GM18909 (cell line): ENCODE measurements around the gene ARHGAP22.

ENCODE experiments used
- ATAC-seq: cut with Tn5 transposase; IDR thresholded peaks from one replicate; pipeline ENCODE4 v1.9.1; 2021; ENCODE audit warnings: mild to moderate bottlenecking; ENCODE audit not compliant: unreplicated experiment, poor library complexity

The ARHGAP22 gene

DNA sequence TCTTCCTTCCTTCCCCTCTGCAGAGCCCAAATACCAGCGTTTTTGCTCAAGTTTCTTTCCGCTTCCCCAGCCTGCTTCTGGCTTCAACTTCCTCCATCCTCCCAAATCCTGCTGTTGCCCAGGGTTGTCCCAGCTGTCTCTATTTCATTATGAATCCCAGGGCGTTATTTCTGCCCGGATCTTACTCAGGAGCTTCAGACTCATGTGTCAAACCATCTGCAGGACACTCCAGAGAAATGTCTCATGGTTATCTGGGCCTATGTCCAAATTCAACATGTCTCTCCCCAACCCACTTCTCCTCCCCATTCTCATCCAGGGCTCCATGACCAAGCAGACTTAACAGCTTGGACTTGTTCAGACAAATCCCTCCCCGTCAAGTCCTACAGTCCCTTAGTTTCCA, 15.6 kb downstream of the ARHGAP22 start:
- ATAC-seq: no peak

DNA sequence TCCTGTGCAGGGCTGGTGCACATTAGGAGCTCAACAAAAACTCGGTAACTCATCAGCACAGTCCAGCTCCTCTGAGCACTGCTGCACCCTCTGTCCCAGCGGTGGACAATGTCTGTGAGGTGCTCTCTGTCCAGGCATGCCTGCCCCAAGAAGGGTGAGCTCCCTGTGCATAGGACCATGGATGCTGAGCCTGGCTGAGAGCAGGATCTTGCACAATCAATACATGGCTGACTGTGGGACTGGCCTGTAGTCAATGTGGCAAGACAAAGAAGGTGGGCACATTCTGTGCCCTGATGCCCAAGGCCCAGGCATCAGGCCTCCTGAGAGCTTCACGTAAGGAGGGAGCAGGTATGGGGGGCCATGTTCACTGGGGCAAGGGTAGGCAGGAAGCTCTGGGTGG, 17.1 kb downstream of the ARHGAP22 start:
- no peak for ATAC-seq

DNA sequence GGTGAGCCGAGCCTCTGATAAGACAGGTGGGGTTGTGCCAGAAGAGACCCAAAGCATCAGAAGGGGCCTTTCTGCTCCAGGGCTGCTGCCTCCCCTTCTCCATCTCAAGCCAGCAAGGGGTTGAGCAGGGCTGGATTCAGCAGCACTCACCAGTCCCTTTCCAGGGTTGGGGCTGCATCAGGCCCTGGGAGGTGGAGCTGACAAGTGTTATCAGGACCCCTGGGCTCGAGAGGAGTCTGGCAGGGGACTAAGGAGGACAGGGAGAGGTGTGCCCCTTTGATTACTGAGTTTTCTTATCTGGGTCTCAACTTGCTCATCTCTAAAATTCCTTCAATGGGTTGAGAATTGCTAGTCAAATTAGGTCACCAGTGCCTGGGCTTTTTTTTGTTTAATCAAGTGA, 17.8 kb downstream of the ARHGAP22 start:
- no peak for ATAC-seq

DNA sequence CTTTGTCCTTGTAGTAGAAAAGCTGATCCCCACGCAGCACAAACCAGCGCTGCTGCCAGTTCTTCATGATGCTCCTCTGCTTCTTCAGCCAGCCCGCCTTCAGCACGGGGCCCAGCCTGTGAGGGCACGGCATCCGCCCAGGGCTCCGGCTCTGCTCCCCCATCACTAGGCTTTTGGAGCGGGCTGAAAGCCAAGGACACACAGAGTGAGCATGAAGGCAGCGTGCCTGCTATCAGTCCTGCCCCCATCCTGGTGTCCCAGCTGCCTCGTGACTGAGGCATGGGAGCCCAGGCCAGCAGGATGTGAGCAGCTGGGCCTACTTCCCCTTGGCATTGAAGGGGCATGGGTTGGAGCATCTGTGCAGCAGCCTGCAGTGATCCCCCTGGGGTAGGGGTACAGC, 21.9 kb downstream of the ARHGAP22 start:
- no peak for ATAC-seq

DNA sequence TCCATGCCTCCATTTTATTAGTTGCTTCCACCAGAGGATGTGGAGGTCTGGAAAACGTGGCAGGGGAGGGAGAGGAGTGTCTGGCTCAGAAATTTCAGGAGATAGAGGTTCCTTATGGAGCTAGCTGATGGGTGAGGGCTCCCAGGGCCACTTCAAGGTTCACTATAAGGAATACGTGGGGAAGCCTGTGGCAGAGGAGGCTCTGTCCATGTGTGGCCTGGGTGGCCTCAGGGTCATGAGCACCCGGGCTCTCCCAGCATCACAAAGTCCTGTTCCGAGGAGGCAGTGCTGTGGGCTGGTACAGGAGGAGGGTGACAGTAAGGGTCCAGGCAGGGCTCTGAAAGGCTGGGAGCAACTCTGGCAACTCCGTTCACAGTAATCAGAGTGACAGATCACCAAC, 24.6 kb downstream of the ARHGAP22 start:
- no peak for ATAC-seq

DNA sequence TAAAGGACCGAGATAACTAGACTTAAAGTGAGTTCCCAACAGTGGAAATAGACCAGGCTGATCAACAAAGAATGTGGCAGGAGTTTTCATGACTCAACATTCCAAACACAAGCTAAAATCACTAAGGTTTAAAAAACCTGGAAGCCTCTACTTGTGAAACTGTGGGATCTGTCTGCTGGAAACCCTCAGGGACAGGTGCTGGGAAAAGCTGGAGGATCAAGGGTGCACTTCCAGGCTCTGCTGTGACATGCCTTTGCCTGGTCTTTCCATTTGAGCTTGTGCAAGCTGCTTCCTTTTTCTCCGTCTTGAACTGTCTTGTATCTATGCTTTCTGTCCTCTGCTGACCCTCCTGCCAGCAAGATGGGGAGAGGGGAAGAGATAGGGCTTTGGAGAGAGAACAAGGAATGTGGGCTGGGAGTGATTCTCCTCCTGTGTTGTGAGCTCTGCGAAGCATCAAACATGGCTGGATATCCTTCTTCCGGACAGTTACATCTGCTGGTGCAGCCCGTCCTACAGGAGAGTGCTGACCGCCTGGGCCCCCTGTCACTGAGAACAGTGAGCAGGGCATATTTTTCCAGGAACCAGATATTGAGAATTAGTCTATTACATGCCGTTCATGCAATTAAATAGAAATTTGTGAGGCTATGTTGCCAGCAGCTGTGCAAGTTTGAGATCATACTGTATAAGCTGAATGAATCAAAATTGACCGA, 25.5 kb downstream of the ARHGAP22 start:
- no peak for ATAC-seq

DNA sequence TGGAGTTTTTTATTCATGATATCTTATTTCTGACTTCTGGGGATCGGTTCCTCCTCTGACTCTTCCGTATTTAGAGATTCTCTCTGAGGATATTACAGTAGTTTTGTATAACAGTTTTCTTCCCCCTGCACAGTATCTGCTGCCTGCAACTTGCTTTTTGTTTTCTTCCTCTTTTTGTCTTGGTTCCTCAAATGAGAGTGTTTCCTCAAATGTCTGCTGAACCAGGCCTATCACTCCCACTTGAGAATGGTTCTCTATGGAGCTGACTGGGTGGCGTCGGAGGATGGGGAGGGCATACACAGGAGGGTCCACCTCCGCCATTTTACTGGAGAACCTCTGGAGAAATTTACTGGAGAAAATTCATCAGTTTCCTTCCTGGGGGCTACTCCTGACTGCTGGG, 27.7 kb downstream of the ARHGAP22 start:
- no peak for ATAC-seq

DNA sequence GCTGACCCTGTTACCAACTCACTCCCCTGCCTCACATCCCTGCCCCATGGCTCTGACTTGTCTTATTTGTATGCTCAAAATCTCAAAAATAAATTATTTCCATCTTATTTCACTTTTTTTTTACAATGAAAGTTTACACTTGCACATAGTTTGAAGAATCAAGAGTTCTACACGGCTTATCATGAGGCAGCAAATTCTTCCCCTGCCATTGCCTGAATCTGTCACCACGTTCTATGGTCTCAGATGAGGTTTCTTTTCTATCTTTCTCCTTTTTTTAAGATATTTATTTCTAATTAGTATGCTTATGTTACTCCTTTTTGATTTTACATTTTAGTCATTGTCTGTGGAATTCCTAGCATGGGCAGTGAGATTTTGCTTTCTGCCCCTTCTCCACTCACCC, 28.4 kb downstream of the ARHGAP22 start:
- no peak for ATAC-seq

DNA sequence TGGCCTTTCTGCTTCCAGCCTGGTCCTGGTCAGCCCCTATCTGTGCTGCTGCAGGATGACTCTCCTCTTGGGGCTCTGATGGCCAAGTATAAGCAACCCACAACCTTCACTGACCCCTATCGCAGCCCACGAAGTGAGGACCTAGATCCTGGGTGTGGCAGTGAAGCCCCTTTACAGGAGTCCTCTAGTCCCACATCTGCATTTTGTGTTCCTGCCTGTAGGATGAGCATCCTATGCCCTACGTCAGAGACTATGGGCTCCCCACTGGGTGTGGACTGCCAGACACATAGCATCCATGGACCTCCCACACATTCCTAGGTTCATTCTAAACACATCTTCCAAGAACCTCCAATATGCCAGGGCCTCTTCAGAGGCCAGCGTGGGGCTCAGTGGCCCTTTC, 29.0 kb downstream of the ARHGAP22 start:
- ATAC-seq: no peak

DNA sequence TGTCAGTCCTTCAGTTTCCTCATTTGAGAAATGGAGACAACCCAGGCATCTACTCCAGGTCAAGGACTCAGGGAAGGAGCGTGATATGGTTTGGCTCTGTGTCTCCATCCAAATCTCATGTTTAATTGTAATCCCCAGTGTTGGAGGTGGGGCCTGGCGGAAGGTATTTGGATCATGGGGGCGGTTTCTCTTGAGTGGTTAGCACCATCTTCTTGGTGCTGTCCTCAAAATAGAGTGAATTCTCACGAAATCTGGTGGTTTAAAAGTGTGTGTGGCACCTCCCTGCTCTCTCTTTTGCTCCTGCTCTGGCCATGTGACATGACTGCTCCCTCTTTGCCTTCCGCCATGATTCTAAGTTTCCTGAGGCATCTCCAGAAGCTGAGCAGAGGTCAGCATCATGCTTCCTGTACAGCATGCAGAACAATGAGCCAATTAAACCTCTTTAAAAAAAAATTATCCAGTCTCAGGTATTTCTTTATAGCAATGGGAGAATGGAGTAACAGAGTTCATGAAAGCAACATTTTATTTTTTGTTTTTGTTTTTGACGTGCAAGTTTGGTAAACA, 30.0 kb downstream of the ARHGAP22 start:
- no peak for ATAC-seq

DNA sequence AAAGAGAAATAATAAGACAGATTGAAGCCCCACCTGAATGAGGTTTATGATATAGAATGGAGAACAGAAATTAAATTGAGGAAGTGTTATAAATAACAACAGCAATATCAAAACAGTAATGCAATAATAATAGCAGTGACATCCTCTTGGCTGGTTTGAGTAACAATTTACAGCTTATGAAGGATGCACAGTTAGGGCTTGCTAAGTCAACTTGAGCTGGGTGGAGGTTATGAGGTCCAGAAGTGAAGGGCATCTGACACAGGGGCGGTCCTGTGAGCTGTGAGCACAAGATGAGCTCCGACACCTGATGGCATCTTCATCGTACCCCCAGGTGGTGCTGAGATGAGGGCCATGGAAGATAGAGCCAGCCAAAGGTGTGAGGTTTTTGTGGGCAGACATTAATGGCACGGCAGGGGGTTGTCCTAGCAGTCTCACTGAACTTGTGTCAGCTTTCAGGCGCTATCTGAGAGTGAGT, 30.5 kb downstream of the ARHGAP22 start:
- no peak for ATAC-seq

DNA sequence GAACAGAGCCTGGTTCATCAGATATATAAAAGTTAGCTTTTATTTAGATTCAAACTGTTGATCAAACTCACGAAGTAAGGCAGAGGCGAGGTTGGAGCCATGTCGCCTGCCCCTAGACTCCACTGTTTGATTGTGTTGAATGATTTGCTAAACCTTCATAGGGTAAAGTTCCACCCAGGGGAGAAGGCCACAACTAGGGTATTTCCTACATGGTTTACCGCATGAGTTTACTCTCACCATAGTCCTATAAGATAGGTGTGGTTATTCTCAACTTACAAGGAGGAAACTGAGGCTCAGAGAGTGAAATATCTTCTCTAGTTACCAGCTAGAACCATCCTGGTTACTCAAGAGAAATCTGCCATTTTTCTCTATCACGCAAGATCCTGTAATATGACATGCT, 31.8 kb downstream of the ARHGAP22 start:
- ATAC-seq: no peak

DNA sequence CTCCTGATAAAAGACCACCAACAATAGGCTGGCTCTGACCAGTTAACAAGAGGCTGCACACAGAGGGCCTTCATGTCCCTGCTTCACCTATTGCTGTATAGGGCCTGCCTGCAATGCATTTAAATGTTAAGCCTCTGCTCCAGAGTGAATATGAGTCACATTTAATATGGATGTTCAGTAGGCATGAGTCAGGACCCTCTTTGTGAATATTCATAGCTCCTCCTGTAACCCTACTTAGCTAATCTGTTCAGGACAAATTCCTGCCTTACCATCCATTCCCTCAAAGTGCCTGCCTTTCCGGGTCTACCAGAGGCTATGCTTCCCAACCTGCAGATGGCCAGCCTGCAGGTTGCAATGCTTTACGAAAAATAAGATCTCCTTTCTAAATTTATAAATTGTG, 32.5 kb downstream of the ARHGAP22 start:
- ATAC-seq: no peak

DNA sequence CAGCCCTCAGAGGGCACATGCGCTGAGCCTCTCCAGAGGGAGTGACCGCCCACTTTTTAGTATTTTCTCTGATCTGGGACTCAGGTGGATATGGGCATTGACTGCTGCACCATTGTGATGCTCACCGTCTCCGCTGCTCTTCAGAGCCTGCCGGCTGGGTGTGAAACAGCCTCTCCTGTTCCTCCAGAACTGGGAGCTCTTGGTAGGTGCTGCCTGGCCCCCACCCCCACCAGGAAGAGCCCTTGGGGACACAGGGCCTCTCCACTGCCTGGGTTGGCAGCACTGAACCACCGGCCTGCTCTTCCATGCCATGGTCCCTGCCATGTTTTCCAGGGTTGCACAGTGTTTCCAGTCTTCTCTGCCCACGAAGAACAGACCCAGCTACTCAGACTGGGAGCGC, 36.3 kb downstream of the ARHGAP22 start:
- no peak for ATAC-seq

DNA sequence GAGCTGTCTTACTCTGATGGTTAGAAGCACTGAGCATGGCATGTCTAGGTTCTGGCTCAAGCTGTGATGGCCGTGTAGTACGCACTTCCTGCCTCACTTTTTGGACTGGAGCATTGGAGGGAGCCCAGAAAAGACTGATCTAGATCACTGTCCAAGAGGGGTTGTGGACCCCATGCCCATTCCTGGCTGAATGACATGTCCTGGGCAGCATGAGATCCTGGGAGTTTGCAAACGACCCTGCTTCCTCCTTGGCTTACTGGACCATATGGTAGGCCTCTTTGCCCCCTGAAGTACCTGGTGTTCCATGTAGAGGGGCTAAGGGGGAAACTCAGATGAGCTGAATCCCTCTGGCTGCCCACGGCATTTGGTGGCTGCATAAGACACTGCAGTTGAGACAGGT, 36.7 kb downstream of the ARHGAP22 start:
- no peak for ATAC-seq

DNA sequence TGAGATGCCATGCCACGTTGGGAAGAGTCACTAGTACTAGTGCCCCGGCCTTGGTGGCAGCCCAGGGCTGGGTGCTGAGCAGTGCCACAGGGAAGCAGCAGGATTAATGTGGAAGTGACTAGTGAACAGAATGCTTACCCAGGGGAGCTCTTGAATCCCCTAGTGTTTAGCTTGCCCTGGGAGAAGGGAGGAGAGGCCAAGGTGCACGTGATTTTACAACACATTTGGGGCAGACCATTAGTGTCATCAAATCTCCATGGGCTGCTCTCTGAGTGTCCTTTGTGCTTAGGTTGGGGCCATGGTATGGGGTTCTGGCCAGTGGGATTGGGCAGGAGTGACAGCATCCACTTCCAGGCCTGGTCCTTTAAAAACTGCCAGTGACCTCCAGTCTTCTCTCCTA, 37.5 kb downstream of the ARHGAP22 start:
- no peak for ATAC-seq

DNA sequence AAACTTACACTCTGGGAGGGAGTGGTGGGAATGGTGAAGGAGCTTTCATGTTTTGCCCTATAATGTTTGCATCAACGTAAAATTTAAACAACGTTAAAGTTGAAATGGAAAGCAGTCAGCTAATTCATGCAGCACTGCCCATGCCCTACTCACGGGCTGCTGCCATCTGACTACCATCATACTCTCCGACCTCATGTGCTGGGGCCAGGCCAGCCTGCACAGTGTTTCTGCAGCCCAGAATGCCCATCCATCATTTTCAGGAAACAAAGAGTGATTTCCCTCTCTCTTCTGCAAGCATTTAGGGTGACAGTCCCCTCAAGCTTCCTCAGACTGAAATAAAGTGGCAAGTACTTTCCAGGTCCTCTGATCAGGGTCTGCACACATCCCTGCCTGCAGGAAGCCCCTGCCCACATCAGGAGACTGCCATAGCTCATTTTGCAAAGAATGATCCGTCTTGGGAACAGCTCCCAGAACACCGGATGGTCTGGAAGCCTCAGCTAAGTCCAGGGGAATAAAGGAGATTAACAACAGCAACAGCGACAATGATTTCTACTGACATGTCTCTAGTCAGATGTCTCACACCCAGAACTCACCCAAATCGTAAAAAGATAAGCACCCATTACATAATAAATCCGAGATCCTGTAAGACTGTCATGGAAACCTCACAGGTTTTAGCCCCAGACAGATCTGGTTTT, 40.3 kb downstream of the ARHGAP22 start:
- no peak for ATAC-seq

DNA sequence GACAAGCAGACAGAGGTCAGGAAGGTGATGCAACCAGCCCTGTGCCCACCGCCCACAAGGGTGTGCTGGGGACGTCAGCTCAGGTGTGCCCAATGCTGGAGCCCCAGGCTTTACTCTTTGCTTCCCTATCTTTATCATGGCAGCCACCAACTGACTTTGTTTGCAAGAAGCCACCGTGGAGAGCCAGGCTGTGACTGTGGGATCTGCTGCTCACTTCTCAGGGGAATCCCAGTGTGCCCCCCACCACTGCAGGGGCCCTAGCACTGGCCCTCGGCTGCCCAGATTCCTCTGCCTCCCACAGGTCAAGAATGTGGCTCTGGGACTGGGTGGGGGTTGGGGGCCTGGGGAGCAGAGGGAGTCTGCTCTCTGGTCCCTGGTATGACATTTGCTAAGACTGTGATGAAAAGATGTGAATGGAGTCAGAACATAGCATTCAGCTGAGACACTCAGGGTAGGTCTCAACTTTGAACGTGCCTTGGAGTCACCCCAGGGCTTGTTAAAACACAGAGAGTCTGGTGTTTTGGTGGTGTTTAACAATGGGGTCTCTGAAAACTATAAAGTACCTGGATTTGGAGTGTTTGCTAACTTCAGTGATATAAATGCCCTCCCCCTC, 47.3 kb downstream of the ARHGAP22 start:
- no peak for ATAC-seq

DNA sequence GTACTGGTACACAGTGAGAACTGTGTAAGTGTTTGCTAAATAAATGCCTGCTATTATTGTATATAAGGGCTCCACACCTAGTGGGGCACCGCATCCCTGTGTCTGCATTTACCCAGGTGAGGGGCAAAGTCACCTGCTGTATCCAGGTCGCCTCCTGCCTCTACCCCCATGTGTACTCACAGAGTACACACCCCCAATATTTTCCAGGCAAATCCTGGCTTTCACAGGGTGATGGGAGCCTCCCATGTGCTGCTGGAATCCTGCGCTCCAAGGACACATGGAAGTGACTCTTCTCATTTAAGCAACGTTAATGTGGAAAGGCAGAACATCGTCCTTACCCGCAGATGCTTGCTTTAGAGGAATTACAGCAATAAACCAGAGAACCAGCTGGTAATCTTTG, 48.2 kb downstream of the ARHGAP22 start:
- no peak for ATAC-seq

DNA sequence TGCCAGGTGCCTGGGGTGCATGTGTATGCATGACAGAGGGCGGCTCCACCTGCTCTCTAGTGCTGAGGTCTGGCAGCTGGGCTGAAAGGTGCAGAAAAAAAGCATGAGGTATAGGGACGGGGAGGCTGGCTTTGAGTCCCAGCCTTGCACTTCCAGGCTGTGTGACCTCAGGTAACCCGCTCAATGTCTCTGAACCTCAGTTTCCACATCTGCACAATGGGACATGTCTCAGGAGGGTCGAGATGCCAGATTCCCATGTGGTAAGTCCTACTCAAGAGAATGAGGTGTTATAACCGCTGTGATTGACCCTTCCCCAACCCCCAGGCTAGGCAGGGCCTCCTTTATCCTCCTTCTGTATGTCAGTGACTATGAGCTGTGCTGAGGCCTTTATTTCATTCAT, 48.8 kb downstream of the ARHGAP22 start:
- ATAC-seq: no peak

DNA sequence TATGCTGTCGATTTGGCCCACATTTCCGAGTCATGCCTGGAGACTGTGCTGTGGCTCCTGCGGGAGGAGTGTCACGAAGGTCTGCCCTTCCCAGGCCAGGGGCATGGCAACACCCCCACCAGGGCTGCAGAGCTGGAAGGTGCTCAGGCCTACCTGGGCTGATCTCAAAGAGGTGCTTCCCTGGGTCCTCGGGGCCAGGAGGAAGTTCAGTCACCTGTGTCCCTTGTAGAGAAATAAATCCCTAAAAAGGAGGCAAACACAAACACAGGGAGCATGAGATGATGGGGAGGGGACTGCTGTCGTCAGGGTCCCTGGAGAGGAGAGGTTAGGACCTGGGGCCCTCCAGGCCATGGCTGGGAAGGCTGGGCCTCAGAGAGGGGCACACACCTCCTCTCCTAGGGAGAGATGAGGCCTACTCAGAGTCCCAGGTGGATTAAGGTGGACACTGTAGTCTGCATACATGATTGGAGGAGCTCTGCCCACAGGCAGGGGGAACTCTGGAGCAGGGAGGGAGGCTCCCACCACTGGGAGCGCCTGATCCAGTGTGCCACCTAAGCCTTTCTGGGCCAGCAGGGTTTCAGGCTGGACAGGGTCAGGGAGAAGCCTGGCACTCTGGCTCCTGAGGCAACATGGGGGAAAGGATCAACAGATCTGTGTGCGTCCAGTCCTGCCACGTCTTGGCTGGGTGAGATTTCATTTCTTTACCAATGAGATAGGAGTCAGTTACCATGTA, 49.4 kb downstream of the ARHGAP22 start:
- ATAC-seq: no peak
